NCI-H1092 (cell line): ENCODE results near the gene RAB4A.
"Not testable (repeated sequence)": the region's sequence is repeated elsewhere in the genome, so short reads cannot be mapped to it uniquely, and the experiment has no call there.

Source experiments
- DNase-seq: peaks from one replicate; lab custom pipeline; 2025; lab: John Stamatoyannopoulos, UW

RAB4A gene

GRCh38 chr1:229298420-229298819 is 27.5 kb downstream of the RAB4A start:
- DNase-seq = no peak

GRCh38 chr1:229298887-229299503 is 28.1 kb downstream of the RAB4A start:
- no peak for DNase-seq

- no peak for DNase-seq
These were observed 29.3 kb downstream of the RAB4A start for GRCh38 chr1:229300099-229300757.

GRCh38 chr1:229302740-229303139 is 31.8 kb downstream of the RAB4A start:
- DNase-seq = no peak

- no peak for DNase-seq
These were observed 32.9 kb downstream of the RAB4A start for GRCh38 chr1:229303855-229304254.

GRCh38 chr1:229305392-229305791 is 34.5 kb downstream of the RAB4A start:
- no peak for DNase-seq

GRCh38 chr1:229309074-229309473 is 38.2 kb downstream of the RAB4A start:
- DNase-seq = no peak

GRCh38 chr1:229309684-229310083 is 38.8 kb downstream of the RAB4A start:
- DNase-seq = no peak

- DNase-seq = no peak
These were observed 39.9 kb downstream of the RAB4A start for GRCh38 chr1:229310833-229311232.

- DNase-seq = no peak
These were observed 45.3 kb downstream of the RAB4A start for GRCh38 chr1:229316166-229316565.

GRCh38 chr1:229318056-229318455 is 47.1 kb downstream of the RAB4A start:
- DNase-seq = no peak

- DNase-seq = no peak
These were observed 48.6 kb downstream of the RAB4A start for GRCh38 chr1:229319487-229319886.

- no peak for DNase-seq
These were observed 52.3 kb downstream of the RAB4A start for GRCh38 chr1:229323201-229323600.

GRCh38 chr1:229323885-229324553 is 53.1 kb downstream of the RAB4A start:
- no peak for DNase-seq

- DNase-seq = no peak
These were observed 54.5 kb downstream of the RAB4A start for GRCh38 chr1:229325401-229325800.

- no peak for DNase-seq
These were observed 55.1 kb downstream of the RAB4A start for GRCh38 chr1:229325853-229326487.

- no peak for DNase-seq
These were observed 55.7 kb downstream of the RAB4A start for GRCh38 chr1:229326601-229327000.

GRCh38 chr1:229327765-229328164 is 56.9 kb downstream of the RAB4A start:
- not testable (repeated sequence) for DNase-seq

GRCh38 chr1:229328598-229329362 is 57.9 kb downstream of the RAB4A start:
- DNase-seq = no peak

GRCh38 chr1:229334269-229334668 is 63.4 kb downstream of the RAB4A start:
- DNase-seq = no peak

GRCh38 chr1:229334716-229335115 is 63.8 kb downstream of the RAB4A start:
- no peak for DNase-seq

GRCh38 chr1:229336345-229336744 is 65.4 kb downstream of the RAB4A start:
- DNase-seq = peak; percentile 66
